Upper lobe of left lung (tissue), 6 donors: ENCODE data around the gene TSPAN1. TPM values are rescaled to one million over a fixed set of nuclear protein-coding genes. Genes with fewer than 3 reads are reported as not detected.

Source experiments
- ATAC-seq, 2 donors: fragments of 200-7000 bp; cut with Tn5 transposase; one replicate each; pipeline ENCODE4 v1.9.1; 2022; ENCODE audit warnings: mild to moderate bottlenecking in 2 of 2, moderate library complexity in 2 of 2; ENCODE audit not compliant: low FRiP score in 2 of 2
- DNase-seq, 2 donors: peaks; one replicate each; pipeline ENCODE4 v3.0.0-alpha.2; 2019 to 2020
- H3K27ac ChIP-seq, 4 donors: fragments of 200-600 bp; sonication (generic); one replicate each; pipeline ENCODE4 v1.5.1; 2016 to 2019
- H3K27me3 ChIP-seq, 4 donors: fragments of 200-600 bp; sonication (generic); one replicate each; pipeline ENCODE4 v1.5.1; 2017 to 2019
- H3K36me3 ChIP-seq, 4 donors: fragments of 200-600 bp; sonication (generic); one replicate each; pipeline ENCODE4 v1.5.1; 2016 to 2019
- H3K4me1 ChIP-seq, 4 donors: fragments of 200-600 bp; sonication (generic); one replicate each; pipeline ENCODE4 v1.5.1; 2018 to 2019
- H3K4me3 ChIP-seq, 4 donors: fragments of 200-600 bp; sonication (generic); one replicate each; pipeline ENCODE4 v1.5.1; 2017 to 2019; ENCODE audit warnings: mild to moderate bottlenecking in 2 of 4, moderate library complexity in 1 of 4
- H3K9me3 ChIP-seq, 4 donors: fragments of 200-600 bp; sonication (generic); one replicate each; pipeline ENCODE4 v1.5.1; 2018 to 2019
- EP300 ChIP-seq, 4 donors: sonication (generic); formaldehyde crosslinking; IDR thresholded peaks; one replicate each; pipeline ENCODE4 v1.5.1; 2017; ENCODE audit warnings: antibody characterized with exemption in 4 of 4, control low read depth in 2 of 4
- POLR2A ChIP-seq, 4 donors: fragments of 450-650 bp; IDR thresholded peaks; one replicate each; pipeline ENCODE4 v1.5.1; 2016 to 2017; ENCODE audit warnings: antibody characterized with exemption in 4 of 4, mild to moderate bottlenecking in 2 of 4
- POLR2AphosphoS5 ChIP-seq, 2 donors: sonication (generic); formaldehyde crosslinking; IDR thresholded peaks; one replicate each; pipeline ENCODE4 v1.5.1; 2017; ENCODE audit warnings: antibody characterized with exemption in 2 of 2
- WGBS, 2 donors: methylation state at CpG; one replicate each; pipeline ENCODE4 v1.1.5; 2017 to 2018; 5-methylcytosine and 5-hydroxymethylcytosine counted together
- total RNA-seq, 6 donors: library from RNA; depleted of rRNA in 4 of 6; stranded (reverse); fragments of >200 nt in 4 of 6; gene quantifications; one replicate each; pipeline versions ENCODE4 v1.1.0 to v1.2.1, GENCODE V29; 2016 to 2021
- TF ChIP-seq, protein P1 (sequence below), 6 experiments: fragments of 450-650 bp in 4 of 6; fragments of 200-600 bp in 2 of 6; sonication (generic) in 2 of 6; IDR thresholded peaks; one replicate each; pipeline ENCODE4 v1.5.1; 2016 to 2019; ENCODE audit warnings: antibody characterized with exemption in 6 of 6
- donor health status: DM: no; HTN: no; CAD: no; lungs with moderate emphysema.
- donor health status: DM: no; HTN: yes; CAD: no; lungs with severe emphysema.

Gene TSPAN1
- total RNA-seq, 6 donors from 2014 or later, result 12.2 to 109 (median 31.2) TPM

- Histone ChIP-seq H3K4me3 (no peak overlapping the region), H3K9me3 (no peaks in the 10 kb centered on the region), H3K27ac (no peak overlapping the region), H3K4me1 (peaks cover 13 to 30% (median 23%) of the 10 kb centered on the region in 4 donors), H3K27me3 (no peaks in the 10 kb centered on the region), H3K36me3 (peaks cover 5 to 63% (median 45%) of the 10 kb centered on the region in 4 donors)
- WGBS, 2 donors, result 94 to 98% methylated on average over 5 to 7 of the region's 7 CpGs
- ATAC-seq, result no peak
- no peak for TF ChIP-seq POLR2AphosphoS5 (IDR thresholded peaks at IDR 0.05)
- TF ChIP-seq, protein P1, sequence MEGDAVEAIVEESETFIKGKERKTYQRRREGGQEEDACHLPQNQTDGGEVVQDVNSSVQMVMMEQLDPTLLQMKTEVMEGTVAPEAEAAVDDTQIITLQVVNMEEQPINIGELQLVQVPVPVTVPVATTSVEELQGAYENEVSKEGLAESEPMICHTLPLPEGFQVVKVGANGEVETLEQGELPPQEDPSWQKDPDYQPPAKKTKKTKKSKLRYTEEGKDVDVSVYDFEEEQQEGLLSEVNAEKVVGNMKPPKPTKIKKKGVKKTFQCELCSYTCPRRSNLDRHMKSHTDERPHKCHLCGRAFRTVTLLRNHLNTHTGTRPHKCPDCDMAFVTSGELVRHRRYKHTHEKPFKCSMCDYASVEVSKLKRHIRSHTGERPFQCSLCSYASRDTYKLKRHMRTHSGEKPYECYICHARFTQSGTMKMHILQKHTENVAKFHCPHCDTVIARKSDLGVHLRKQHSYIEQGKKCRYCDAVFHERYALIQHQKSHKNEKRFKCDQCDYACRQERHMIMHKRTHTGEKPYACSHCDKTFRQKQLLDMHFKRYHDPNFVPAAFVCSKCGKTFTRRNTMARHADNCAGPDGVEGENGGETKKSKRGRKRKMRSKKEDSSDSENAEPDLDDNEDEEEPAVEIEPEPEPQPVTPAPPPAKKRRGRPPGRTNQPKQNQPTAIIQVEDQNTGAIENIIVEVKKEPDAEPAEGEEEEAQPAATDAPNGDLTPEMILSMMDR (IDR thresholded peaks at IDR 0.05), result no peak
- no peak for TF ChIP-seq POLR2A (IDR thresholded peaks at IDR 0.05)
- no peak for TF ChIP-seq EP300 (IDR thresholded peaks at IDR 0.05)
- DNase-seq, result no peak
Measured at GRCh38 chr1:46193285-46193684, 18.4 kb downstream of the TSPAN1 start.

DNA sequence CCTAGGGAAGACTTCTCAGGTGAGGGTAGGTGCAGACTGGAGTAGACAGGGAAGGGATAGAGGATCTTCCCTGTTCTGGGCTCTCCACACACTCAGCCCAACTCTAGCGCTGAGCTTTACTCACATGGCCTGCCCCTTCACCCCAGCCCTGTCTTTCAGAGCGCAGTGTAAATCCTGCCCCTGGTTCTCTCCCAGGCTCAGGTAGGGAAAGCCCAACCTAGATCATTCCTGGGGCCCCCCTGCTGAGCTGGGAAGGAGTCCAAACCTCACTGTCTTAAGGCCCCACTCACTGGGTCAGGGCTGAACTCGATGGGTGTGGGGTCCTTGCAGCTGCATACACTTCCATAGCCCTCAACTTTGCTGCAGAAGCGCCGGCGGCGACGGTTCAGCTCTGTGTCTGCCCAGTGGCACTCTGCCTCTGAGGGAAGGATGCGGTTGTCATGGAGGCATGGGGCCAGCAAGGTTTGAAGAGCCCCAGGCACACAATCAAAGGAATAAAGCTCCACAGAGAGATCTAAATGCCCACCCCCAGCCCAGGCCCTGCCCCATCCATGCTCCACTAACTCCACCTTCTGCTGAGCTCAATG, 19.2 kb downstream of the TSPAN1 start:
- H3K36me3 ChIP-seq, result peaks cover 5 to 63% (median 44%) of the 10 kb centered on the region in 4 donors
- WGBS, 2 donors, result 93 to 100% methylated on average over 7 to 9 of the region's 9 CpGs
- peaks cover 15 to 29% (median 22%) of the 10 kb centered on the region in 4 donors for H3K4me1 ChIP-seq
- TF ChIP-seq EP300 (IDR thresholded peaks at IDR 0.05) (no peak), POLR2A (IDR thresholded peaks at IDR 0.05) (no peak), POLR2AphosphoS5 (IDR thresholded peaks at IDR 0.05) (no peak)
- TF ChIP-seq, protein P1 (IDR thresholded peaks at IDR 0.05), result no peak
- ATAC-seq, result no peak
- H3K9me3 ChIP-seq, result no peaks in the 10 kb centered on the region
- no peak overlapping the region for H3K4me3 ChIP-seq
- no peak overlapping the region for H3K27ac ChIP-seq
- H3K27me3 ChIP-seq, result no peaks in the 10 kb centered on the region
- DNase-seq, result peak in 1 of 2 donors; percentile 59

DNA sequence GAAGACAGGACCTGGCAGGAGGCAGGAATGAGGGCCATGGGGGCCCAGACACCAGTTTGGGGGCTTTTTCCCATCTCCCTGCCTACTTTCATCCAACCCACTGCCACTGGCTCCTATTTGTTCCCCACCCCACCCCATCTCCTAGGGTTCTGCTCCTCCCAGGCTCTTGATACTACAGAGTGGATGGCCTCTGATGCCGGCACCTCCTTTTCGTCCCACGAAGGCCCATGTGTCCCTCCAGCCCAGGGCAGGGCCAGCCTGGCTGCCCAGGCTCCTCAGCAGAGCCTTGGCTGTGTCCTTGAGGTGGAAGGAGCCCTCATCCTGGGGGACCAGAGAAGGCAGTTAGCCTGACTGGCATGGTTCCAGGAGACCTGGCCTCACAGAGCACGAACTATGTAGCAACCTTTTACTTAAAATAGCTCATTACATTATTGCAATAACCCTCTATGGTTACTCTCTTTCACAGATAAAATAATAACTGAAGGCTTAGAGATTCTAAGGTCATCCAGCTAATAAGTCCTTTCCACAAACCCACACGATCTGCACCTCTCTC, 19.8 kb downstream of the TSPAN1 start:
- H3K27me3 ChIP-seq, result no peaks in the 10 kb centered on the region
- 64 to 78% methylated on average over 5 of the region's 5 CpGs for WGBS, 2 donors
- peaks cover 5 to 57% (median 41%) of the 10 kb centered on the region in 4 donors for H3K36me3 ChIP-seq

GRCh38 chr1:46196609-46197008, 21.7 kb downstream of the TSPAN1 start:
- Histone ChIP-seq H3K27ac (peak overlapping the region in 1 of 4 donors; percentile 85), H3K4me3 (no peak overlapping the region), H3K9me3 (no peaks in the 10 kb centered on the region), H3K4me1 (peaks cover 17 to 31% (median 18%) of the 10 kb centered on the region in 4 donors), H3K27me3 (no peaks in the 10 kb centered on the region), H3K36me3 (peaks cover 5 to 44% (median 34%) of the 10 kb centered on the region in 4 donors)
- DNase-seq, result peak in 1 of 2 donors; percentile 77
- WGBS, 2 donors, result 93% methylated on average over 9 of the region's 9 CpGs; no CpG with 5 or more reads in 1 of the 2 donors
- TF ChIP-seq POLR2AphosphoS5 (IDR thresholded peaks at IDR 0.05) (no peak), EP300 (IDR thresholded peaks at IDR 0.05) (no peak), POLR2A (IDR thresholded peaks at IDR 0.05) (no peak)
- TF ChIP-seq, protein P1 (IDR thresholded peaks at IDR 0.05), result no peak
- no peak for ATAC-seq

More for the DNA sequence above, 19.8 kb downstream of the TSPAN1 start:
- Histone ChIP-seq H3K4me3 (no peak overlapping the region), H3K27ac (no peak overlapping the region), H3K4me1 (peaks cover 17 to 31% (median 21%) of the 10 kb centered on the region in 4 donors), H3K9me3 (no peaks in the 10 kb centered on the region)
- no peak for DNase-seq
- TF ChIP-seq EP300 (IDR thresholded peaks at IDR 0.05), result no peak
- TF ChIP-seq, protein P1 (IDR thresholded peaks at IDR 0.05), result no peak
- no peak for TF ChIP-seq POLR2AphosphoS5 (IDR thresholded peaks at IDR 0.05)
- no peak for TF ChIP-seq POLR2A (IDR thresholded peaks at IDR 0.05)
- no peak for ATAC-seq
